DLD1 (cell line): ENCODE results near the gene MACROD2.
"Not testable (repeated sequence)": the region's sequence is repeated elsewhere in the genome, so short reads cannot be mapped to it uniquely, and the experiment has no call there.

Experiments used
- in situ Hi-C: cut with HindIII; loops from 2 replicates; pipeline ENCODE4 v1.10.0; 2017; ENCODE audit warnings: low sequenced_read_pairs

Gene MACROD2

DNA sequence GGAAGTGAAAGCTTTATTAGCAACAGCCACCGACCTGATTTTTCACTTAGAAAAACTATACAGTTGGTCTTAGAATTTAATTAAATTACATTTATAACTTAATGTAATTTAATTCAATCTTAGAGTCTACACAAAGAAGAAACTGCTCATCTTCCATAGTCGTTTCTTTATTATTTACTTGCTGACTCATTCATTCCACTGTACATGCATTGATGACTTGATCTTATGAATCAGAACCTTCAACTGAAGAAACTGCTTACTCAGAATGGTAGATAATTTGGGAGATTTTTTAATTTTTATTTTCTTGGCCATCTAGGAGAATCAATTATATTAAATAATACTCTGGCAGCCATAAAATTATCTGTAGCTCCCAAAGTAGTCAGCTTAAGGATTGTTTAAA is 1363.7 kb downstream of the MACROD2 start:
- in situ Hi-C loops, result no loop called here

DNA sequence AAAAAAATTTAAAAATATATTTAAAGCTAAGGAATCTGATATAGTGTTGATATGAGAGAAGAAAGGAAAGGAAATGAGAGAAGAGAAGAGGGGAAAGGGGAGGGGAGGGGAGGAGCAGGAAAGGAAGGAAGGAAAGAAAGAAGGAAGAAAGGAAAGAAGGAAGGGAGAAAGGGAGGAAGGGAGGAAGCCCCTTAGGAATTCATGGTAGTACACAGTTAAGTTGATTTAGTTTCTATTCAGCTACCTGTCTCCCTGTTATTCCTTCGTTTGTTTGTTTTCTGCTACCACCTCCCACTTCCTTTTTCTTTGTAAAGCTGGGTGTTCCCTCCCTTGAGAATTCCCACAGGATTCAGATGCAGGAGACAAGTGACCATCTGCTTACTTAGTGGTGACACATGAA is 1367.5 kb downstream of the MACROD2 start:
- in situ Hi-C loops, result no loop called here

DNA sequence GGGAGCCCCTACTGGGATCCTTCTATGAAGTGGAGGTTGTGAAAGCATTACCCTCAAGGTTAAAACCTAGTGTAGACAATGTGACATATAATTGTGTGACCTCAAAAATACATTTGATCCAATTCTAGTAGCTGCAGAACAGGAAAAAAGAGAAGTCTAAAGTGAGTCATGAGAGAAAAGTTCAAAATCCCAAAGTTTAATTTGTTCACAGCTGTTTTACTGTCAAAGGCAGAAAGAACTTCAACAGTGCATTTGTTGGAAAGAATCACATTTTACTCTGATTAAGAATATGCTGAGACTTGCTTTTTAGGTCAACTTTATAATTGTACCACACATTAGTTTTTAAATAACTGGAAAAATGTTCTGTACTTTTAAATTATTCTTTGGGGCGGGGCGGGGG is 1369.5 kb downstream of the MACROD2 start:
- in situ Hi-C loops, result no loop called here

DNA sequence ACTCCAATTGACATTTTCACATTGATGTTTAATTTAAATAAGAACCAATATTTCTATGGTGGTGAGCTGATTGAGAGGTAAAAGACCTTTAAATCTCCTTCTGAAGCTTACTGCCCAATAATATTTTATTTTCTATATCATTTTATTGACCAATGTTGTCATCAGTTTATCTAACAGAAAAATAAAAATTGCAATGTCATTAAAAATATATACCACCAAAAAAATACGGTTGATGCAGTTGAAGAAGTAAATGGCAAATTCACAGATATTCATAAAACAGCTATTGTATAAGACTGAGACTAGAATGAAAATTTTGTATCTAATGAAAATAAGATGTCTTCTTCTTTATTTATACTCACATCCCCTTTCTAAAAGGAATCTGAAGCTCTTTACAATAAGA is 1375.1 kb downstream of the MACROD2 start:
- in situ Hi-C loops, result no loop called here

DNA sequence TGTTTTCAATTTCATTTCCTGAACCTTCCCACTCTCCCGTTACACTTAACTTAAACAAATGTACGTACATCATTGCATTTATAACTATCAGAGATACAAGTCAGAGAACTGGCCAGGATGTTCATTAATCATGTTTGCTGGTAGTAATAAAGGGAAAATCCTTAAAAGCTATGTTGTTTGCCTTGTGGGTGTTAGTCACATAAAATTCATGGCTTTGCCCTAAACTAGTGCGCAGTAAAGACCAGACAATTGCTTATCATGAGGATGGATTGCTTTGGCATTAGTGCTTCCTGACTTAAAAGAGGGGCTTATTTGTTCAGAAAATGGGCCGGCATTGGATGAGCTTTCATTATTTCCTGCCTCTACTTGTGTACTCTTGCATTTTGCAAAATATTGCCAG is 1379.4 kb downstream of the MACROD2 start:
- in situ Hi-C loops, result no loop called here

DNA sequence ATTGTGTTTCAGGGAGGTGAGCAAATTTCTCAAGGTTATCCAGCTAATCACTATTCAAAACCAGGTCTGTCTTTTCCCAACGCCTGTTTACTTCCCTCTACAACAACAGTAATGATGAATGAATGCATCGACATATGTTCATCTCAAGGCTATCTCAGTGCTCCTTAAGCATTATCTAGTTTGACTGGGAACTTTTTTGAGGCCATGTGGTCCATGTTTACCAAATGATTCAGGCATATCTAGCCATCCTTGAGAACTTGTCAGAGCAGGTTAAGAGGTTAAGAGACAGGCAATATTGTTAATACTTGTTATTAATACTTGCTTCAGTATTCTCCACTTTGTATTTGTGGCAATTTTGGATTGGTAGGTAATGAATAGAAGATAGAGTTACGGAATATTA is 1380.5 kb downstream of the MACROD2 start:
- in situ Hi-C loops, result no loop called here

DNA sequence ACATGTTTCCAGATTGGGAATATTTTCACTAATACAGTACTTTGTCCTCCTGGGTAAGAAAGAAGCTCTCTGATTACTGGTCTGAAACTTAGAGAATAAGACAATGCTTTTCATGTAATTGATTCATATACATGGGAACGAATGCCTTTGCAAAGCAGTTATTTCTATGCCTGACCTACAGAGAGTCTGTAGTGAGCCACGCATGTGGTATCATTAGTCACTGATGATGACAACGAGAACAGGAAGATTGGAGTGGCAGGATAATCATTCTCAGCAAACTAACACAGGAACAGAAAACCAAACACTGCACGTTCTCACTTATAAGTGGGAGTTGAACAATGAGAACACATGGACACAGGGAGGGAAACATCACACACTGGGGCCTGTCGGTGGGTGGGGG is 1382.3 kb downstream of the MACROD2 start:
- in situ Hi-C loops, result not testable (repeated sequence)

DNA sequence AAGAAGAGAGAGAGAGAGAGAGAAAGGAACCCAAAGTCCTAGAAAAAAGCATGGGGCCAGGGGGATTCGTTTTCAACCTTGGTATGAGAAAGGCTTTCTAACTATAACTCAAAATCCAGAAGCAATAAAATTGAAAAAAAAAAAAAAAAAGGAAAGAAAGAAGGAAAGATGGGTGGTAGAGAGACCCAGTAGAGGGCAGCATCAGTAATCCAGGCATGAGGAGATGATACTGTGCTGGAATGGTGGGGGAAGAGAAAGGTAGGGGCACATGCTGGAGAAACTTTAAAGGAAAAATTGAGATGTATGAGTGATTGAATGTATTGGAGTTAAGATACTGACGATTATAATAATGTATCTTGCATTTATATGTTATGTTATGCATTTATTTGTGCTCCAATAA is 1382.8 kb downstream of the MACROD2 start:
- in situ Hi-C loops, result no loop called here

DNA sequence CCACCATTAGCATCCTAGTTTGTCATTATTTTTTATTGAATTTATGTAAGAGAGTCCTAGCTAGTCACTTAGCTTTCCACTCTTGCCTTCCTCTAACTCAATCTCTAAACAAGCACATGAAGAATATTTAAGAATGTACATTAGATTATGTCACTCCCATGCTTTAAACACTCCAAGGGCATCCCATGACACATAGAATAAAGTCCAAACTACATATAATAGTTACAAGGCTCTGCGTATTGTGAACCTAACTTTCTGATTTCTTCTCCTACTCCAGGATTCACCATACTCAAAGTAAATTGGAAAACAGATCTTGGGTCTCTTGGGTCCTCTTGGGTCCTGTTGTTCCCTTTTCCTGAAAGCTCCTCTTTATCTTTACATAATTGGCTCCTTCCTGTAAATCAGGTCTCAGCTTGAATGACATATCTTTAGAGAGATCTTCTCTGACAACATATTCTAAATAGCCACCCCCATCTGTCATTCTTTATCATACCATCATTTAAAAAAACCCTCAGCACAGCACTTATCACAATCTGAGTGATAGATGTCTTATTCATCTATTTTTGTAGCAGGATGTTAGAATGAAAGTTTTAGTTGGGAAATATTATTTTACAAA is 1384.5 kb downstream of the MACROD2 start:
- in situ Hi-C loops, result no loop called here

DNA sequence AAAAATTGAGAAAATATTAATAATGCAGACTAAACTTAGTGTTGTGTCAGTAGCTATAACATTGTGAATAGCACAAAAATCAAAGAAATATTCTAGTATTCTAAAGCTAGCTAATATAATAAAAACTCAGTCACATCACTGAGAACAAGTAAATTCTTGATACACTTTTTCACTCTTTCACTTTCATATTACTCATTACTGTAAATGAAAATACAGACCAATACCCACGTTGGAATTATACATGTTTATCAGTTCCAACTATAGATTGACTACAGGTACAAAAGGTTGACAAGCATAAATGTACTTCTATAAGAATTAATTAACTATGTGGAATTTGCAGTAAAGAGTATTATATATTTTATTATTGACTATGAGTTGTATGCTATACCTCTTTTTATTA is 1385.5 kb downstream of the MACROD2 start:
- in situ Hi-C loops, result no loop called here

DNA sequence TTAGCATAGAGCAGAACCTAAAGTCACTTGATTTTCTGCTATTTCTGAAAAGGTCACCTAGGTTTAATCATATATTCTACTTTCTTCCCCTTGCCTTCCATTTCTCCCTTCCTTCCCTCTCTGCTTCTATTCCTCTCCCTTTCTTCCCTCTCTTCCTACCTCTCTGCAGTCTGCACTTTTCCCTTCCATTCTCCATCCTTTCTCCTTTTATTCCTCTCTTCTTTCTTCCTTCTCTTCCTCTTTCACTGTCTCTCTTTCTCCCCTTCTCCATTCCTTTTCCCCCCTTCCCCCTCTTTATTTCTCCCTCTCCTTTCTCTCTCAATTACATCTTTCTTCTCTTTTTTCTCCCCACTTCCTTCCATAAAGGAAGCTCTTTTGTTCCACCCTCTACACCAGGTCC is 1391.9 kb downstream of the MACROD2 start:
- in situ Hi-C loops, result no loop called here

DNA sequence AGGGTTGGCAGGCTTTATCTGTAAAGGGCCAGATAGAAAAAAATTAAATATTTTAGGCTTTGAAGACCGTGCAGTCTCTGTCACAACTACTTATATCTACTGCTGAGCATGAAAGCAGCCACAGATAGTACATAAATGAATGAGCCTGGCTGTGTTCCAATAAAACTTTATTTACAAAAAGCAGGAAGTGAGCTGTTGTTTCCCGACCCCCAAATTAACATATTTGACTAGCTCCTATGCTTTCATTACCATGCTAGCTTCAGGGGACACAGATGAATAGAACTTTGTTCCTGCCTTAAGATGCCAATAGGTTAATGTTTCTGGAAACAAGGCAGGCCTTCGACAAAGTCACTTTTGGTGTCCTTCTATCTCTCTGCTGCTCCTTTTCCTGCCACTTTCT is 1400.1 kb downstream of the MACROD2 start:
- in situ Hi-C loops, result no loop called here

DNA sequence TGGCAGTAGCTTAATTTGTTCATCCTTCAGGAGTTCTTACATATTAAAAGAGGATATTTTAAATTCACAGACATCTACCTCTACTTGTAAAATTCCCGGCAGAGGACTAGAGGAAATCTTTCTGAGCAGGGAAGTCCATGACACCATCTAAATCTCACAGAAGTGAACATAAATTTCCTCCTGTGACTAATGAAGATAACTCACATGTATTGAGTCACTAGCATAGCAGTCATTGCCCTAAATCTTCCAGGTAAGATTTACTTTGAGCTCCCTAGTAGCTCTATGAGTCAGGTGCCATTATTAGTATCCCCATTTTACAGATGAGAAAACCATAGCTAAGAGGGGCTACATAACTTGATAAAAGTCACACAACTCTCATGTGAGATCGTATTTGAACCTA is 1400.7 kb downstream of the MACROD2 start:
- in situ Hi-C loops, result no loop called here

DNA sequence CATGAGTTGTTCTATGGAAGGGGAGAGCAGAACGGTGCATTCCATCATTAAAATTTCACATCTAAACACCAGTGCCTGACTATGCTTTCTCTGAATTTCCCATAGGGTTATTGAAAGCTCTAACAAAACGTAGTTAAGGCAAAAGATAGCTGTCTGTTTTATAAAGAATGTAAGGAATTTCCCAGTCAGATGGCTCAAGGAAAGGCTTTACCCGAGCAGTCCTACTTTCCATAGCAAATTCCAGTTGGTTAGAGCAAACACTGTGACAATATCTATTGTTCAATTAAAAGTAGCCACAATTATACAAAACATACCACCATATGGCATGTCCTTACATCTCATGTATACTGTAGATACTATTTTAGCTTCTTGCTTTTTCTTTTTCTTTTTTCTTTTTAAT is 1401.6 kb downstream of the MACROD2 start:
- in situ Hi-C loops, result no loop called here

DNA sequence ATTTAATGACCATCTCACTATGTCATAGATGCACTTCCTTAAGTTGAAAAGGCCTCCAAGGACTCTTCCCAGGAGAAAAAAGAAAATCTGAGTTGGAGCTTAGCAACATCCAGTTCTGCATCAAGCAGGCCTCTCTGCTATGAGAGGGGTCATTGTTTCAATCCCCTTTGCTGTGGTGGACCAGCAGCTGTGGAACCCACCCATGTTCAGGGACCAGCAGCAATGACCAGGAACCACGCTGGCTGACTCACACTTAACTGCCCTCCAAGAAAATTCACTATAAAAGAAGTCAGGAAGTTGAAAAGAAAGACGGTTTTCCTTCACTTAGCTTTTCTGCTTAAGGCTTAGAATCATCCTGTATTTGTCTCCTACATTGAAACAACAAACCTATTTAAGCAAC is 1404.5 kb downstream of the MACROD2 start:
- in situ Hi-C loops, result no loop called here

DNA sequence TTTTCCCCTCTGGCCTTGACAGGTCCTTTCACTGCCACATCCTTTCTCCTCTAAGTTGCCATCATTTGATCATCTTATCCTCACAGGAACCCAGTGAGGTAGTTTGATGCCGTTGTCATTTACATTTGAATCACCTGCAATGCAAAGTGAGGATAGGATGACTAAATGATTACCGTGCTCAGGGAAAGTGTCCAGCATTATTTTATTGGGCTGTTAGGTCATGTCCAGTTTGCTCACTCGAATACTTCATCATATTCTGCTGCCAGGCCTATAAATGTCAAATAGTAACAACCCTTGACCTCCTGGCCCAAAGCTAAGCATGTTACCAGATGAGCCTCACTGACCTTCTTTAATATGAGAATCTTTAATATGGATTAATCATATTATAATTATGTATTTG is 1410.8 kb downstream of the MACROD2 start:
- in situ Hi-C loops, result no loop called here

DNA sequence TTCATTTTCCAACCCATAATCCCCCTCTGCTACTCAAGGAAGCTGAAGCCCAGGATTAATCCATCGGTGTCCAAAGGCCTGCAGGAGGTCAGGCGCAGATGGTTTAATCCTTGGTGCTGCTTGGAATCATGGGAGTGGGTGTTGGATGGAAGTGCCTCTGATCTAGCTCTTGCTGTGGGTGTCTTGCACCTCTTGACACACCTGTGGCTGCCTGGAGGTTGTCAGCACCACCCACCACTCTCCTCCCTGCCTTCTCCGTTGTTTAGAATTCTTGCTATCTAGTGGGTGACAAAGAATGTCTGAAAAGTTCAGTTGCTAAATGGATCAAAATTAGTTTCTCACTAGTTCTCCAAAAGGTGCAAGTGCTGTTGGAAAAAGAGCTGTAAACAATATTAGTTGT is 1416.5 kb downstream of the MACROD2 start:
- in situ Hi-C loops, result no loop called here

DNA sequence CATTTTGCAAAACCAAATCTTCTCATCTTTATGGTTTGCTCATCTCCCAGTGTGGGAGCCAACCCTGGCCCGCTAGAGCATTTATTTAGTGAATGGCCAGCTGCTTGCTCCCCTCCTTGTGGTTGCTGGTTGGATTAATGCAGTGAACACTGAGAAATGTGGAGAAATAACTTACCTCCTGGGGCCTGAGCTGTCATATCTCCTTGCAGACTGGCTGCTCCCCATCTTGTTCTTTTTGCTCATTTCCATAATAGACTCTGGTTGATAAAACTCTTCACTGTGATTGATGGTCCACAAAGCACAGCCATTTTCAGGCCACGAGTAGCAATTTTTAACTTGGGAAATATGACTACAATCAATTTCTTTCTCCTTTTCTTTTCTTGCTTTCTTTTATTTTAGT is 1420.6 kb downstream of the MACROD2 start:
- in situ Hi-C loops, result no loop called here

DNA sequence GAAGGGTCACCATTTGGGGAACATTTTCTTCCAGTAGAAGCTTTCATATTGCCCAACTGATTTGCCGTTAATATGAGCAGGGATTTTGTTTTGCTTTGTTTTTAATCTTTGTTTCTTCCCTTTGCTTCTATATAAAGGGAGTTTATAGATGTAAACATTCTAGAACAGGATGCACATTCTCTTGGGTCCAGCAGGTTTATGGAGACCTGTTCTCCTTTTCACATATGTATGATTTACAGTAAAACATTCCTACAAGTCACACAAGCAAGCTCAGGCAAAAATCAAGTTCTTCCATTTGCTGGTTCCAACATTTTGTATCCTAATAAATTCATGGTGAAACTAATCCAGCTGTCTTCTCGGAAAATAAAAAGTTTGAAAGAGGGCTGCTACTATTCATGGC is 1424.5 kb downstream of the MACROD2 start:
- in situ Hi-C loops, result no loop called here

DNA sequence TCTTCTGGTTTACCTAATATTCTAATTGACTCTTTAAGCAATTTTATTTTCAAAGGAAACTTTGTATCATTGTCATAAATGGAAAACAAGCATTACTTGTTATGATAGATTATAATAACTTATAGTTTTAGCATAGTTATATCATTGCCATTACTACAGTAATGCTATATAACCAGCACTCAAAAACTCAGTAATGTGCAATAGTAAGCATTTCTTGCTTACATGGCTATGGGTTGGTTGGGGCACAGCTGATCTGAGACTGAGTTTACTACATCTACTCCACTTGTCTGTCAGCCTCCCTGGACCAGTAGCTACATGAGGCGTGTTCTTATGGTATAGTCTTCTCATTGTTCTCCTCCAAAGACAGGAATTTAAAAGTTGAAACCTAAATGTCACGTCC is 1427.7 kb downstream of the MACROD2 start:
- in situ Hi-C loops, result no loop called here

DNA sequence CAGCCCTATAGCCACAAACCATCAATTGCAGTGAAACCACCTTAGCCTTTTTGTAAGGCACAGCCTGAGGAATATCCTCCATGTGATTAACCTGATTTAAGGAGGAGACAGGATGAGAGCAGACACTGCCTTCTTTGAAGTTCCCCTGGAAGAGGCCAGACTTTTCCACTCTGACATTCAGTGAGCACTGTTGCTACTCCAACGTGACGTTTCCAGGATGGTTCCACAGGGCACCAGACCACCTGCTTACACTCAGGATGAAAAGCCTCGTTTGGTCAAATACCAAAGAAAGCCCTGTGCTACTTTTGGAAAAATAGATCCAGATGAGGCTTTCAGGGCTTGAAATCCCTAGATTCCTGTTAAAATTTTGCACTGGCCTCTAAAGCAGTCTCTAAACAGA is 1444.2 kb downstream of the MACROD2 start:
- in situ Hi-C loops, result no loop called here

DNA sequence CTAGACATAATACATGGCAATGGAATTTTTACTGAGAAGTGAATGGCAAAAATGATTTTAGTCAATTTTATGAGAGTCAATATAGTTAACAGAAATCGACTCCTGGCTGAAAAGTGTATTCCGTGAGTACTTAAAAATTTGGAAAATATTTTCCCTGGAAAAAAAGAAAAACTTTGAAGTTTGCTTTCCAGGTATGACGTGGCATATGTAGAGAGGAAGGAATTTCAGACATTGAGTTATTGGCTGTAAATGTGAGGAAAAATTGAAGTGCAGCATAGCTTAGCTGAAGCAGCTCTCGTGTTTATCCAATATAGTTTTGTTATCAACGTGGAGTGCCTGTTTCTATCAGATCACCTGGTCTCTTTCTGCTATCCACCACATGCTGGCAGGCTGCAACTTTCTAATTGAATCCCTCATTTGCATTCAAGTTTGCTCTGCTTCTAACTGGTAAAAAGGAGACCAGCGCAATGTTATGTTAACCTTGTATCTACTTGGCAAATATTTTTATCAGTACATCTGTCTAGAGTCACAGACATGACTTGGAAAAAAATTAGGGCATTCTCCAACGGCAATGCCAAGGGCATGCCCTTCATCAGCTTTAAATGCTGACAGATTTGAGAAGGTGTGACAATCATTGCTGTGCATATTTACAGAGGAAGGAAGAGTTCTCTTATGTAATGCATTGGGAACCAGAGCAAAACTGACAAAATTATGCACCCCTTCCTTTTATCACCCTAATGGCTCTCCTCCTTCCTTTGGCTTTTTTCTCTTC is 1444.9 kb downstream of the MACROD2 start:
- in situ Hi-C loops, result no loop called here
